Upper lobe of right lung (tissue), 1 donor: Measurements from ENCODE around the gene COL24A1. TPM values are rescaled to one million over a fixed set of nuclear protein-coding genes. Genes with fewer than 3 reads are reported as not detected.
"Not testable (repeated sequence)": the region's sequence is repeated elsewhere in the genome, so short reads cannot be mapped to it uniquely, and the experiment has no call there.

ENCODE experiments used
- ATAC-seq: fragments of 200-7000 bp; cut with Tn5 transposase; one replicate; pipeline ENCODE4 v1.9.1; 2020; ENCODE audit warnings: mild to moderate bottlenecking, moderate library complexity
- DNase-seq: peaks from one replicate; pipeline ENCODE4 v3.0.0-alpha.2; 2020
- H3K27ac ChIP-seq: fragments of 200-600 bp; one replicate; pipeline ENCODE4 v1.8.0; 2022
- H3K27me3 ChIP-seq: fragments of 200-600 bp; one replicate; pipeline ENCODE4 v1.8.0; 2022; ENCODE audit warnings: mild to moderate bottlenecking
- H3K36me3 ChIP-seq: fragments of 200-600 bp; one replicate; pipeline ENCODE4 v1.8.0; 2022
- H3K4me1 ChIP-seq: fragments of 200-600 bp; one replicate; pipeline ENCODE4 v1.8.0; 2022
- H3K4me3 ChIP-seq: fragments of 200-600 bp; one replicate; pipeline ENCODE4 v1.8.0; 2022; ENCODE audit warnings: mild to moderate bottlenecking
- H3K9me3 ChIP-seq: fragments of 200-600 bp; one replicate; pipeline ENCODE4 v1.8.0; 2022
- intact Hi-C: fragments of 100-400 bp; cut with DNase I; formaldehyde crosslinking; loops from one replicate; pipeline ENCODE4 v1.11.0; 2022
- total RNA-seq: library from RNA; stranded (reverse); fragmentation: NEBNext Ultra II Directional; extraction: Animal tissue kit (Norgen Biotek cat#: 25700); gene quantifications from one replicate; pipeline ENCODE4 v1.2.1, GENCODE V29; 2021
- TF ChIP-seq, protein P1 (sequence below): fragments of 200-600 bp; IDR thresholded peaks from one replicate; pipeline ENCODE4 v1.8.0; 2022; ENCODE audit warnings: antibody characterized with exemption
- donor health status: DM: no; HTN: yes; CAD: no; lungs with severe emphysema.

COL24A1 gene
- total RNA-seq, 1 donor from 2014 or later = 1.6 TPM

DNA sequence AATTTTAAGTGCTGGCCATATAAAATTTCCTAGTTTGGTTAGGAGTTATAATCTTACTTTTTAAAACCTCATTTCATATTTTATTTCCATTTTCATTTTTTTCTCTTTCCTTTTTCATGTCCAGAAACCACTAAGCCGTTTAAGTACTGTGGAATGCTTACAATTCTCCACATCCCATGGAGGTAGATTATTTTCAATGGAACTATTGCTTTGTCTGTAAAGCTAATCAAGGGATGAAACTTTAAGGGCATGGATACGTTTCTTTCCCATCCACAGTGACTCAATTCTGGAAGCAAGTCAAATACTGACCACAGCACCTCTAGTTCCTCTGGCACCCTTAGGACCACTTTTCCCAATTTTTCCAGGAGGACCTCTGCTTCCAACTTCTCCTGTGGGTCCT lies 309.2 kb downstream of the COL24A1 start:
- Histone ChIP-seq H3K27ac (no peak overlapping the region), H3K4me1 (peaks cover 5% of the 10 kb centered on the region), H3K9me3 (no peaks in the 10 kb centered on the region), H3K36me3 (no peaks in the 10 kb centered on the region), H3K27me3 (no peaks in the 10 kb centered on the region), H3K4me3 (no peak overlapping the region)
- TF ChIP-seq, protein P1, sequence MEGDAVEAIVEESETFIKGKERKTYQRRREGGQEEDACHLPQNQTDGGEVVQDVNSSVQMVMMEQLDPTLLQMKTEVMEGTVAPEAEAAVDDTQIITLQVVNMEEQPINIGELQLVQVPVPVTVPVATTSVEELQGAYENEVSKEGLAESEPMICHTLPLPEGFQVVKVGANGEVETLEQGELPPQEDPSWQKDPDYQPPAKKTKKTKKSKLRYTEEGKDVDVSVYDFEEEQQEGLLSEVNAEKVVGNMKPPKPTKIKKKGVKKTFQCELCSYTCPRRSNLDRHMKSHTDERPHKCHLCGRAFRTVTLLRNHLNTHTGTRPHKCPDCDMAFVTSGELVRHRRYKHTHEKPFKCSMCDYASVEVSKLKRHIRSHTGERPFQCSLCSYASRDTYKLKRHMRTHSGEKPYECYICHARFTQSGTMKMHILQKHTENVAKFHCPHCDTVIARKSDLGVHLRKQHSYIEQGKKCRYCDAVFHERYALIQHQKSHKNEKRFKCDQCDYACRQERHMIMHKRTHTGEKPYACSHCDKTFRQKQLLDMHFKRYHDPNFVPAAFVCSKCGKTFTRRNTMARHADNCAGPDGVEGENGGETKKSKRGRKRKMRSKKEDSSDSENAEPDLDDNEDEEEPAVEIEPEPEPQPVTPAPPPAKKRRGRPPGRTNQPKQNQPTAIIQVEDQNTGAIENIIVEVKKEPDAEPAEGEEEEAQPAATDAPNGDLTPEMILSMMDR = no peak
- DNase-seq (no peak), ATAC-seq (no peak)
- intact Hi-C loops = no loop called here

DNA sequence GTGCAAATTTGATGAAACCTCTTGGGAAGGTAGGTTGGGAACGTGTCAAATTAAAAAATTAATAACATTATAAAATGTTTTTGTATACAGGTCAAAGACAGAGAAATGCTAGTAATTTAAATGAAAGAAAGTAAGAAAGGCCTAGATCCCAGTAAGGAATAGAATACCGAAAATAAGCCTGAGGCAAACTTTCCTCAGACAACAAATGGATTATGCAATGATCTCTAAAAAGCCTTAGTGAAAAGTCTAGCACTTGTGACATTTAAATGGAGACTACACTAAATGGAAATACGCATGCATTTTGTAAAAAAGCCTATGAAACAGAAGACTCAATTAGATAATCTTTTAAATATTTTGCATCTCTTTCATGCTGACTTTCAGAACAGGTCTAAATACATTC lies 309.9 kb downstream of the COL24A1 start:
- Histone ChIP-seq H3K4me1 (peaks cover 5% of the 10 kb centered on the region), H3K36me3 (no peaks in the 10 kb centered on the region), H3K27ac (no peak overlapping the region), H3K27me3 (no peaks in the 10 kb centered on the region), H3K4me3 (no peak overlapping the region), H3K9me3 (no peaks in the 10 kb centered on the region)
- intact Hi-C loops = no loop called here
- no peak for ATAC-seq
- no peak for DNase-seq
- TF ChIP-seq, protein P1 = no peak

DNA sequence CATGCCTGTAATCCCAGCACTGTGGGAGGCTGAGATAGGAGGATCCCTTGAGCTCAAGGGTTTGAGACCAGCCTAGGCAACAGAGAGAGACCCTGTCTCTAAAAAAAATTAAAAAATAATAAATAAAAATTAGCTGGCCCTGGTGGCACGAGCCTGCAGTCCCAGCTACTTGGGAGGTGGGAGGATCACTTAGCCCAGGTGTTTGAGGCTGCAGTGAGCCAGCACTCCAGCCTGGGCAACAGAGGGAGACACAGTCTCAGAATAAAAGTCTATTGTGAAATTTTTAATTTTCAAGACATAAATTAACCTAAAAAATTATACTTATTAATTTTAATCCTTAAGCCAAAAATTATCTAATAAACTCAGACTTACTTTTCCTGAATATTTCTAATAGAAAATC lies 317.1 kb downstream of the COL24A1 start:
- intact Hi-C loops = no loop called here
- ATAC-seq (no peak), DNase-seq (no peak)
- no peaks in the 10 kb centered on the region for H3K36me3 ChIP-seq
- H3K27me3 ChIP-seq = no peaks in the 10 kb centered on the region
- H3K9me3 ChIP-seq = no peaks in the 10 kb centered on the region
- H3K27ac ChIP-seq = no peak overlapping the region
- no peaks in the 10 kb centered on the region for H3K4me1 ChIP-seq
- TF ChIP-seq, protein P1 = no peak
- H3K4me3 ChIP-seq = no peak overlapping the region

- Histone ChIP-seq H3K27me3 (no peaks in the 10 kb centered on the region), H3K27ac (no peak overlapping the region), H3K4me3 (no peak overlapping the region), H3K4me1 (no peaks in the 10 kb centered on the region), H3K36me3 (no peaks in the 10 kb centered on the region), H3K9me3 (no peaks in the 10 kb centered on the region)
- TF ChIP-seq, protein P1 = no peak
- DNase-seq = no peak
- no peak for ATAC-seq
- intact Hi-C loops = no loop called here
Observed at GRCh38 chr1:85838238-85838637, 318.3 kb downstream of the COL24A1 start.

- Histone ChIP-seq H3K9me3 (no peaks in the 10 kb centered on the region), H3K4me1 (no peaks in the 10 kb centered on the region), H3K4me3 (no peak overlapping the region), H3K27me3 (no peaks in the 10 kb centered on the region), H3K27ac (no peak overlapping the region), H3K36me3 (no peaks in the 10 kb centered on the region)
- intact Hi-C loops = no loop called here
- DNase-seq (no peak), ATAC-seq (no peak)
- TF ChIP-seq, protein P1 = no peak
Observed at GRCh38 chr1:85836736-85837135, 319.8 kb downstream of the COL24A1 start.

DNA sequence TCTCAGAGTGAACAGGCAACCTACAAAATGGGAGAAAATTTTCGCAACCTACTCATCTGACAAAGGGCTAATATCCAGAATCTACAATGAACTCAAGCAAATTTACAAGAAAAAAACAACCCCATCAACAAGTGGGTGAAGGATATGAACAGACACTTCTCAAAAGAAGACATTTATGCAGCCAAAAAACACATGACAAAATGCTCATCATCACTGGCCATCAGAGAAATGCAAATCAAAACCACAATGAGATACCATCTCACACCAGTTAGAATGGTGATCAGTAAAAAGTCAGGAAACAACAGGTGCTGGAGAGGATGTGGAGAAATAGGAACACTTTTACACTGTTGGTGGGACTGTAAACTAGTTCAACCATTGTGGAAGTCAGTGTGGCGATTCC lies 323.4 kb downstream of the COL24A1 start:
- H3K36me3 ChIP-seq, H3K9me3 ChIP-seq, H3K27ac ChIP-seq, ATAC-seq, H3K27me3 ChIP-seq, intact Hi-C loops, H3K4me3 ChIP-seq, H3K4me1 ChIP-seq, DNase-seq: not testable (repeated sequence)
